Measurements from ENCODE around the gene SEMA6C. TPM values are rescaled to one million over a fixed set of nuclear protein-coding genes. Genes with fewer than 3 reads are reported as not detected.
"Not testable (repeated sequence)": the region's sequence is repeated elsewhere in the genome, so short reads cannot be mapped to it uniquely, and the experiment has no call there.

SEMA6C gene
- total RNA-seq, 4 donors from 2014 or later: 2.5 to 24.6 (median 16.6) TPM

DNA sequence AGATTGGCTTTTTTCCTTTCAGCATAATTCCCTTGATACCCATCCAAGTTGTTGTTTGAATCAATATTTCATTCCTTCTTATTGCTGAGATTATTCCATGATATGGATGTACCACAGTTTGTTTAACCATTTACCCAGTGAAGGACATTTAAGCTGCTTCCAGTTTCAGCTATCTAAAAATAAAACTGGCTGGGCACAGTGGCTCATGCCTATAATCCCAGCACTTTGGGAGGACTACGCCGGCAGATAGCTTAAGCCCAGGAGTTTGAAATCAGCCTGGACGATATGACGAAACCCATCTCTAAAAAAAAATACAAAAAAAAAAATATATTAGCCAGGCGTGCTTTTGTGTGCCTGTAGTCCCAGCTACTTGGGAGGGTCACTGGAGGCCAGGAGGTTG lies 32.6 kb downstream of the SEMA6C start:
- Histone ChIP-seq H3K4me3 (no peak overlapping the region), H3K4me1 (no peaks in the 10 kb centered on the region), H3K27me3 (no peaks in the 10 kb centered on the region), H3K36me3 (peaks cover 0 to 48% (median 0%) of the 10 kb centered on the region in 3 donors), H3K27ac (no peak overlapping the region), H3K9me3 (no peaks in the 10 kb centered on the region)
- TF ChIP-seq CTCF (IDR thresholded peaks at IDR 0.05) (no peak), POLR2A (IDR thresholded peaks at IDR 0.05) (no peak)
- no peak for DNase-seq

DNA sequence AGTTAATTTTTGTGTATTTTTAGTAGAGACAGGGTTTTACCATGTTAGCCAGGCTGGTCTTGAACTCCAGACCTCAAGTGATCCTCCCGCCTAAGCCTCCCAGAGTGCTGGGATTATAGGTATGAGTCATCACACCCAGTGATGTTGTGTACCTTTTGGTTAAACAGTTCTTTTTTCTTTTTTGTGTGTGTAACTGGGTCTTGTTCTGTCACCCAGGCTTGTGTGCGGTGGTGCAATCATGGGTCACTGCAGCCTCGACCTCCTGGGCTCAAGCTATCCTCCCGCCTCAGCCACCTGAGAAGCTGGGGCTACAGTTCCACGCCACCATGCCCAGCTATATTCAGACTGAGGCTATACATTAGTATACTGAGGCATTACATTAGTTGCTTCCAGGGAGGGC lies 38.1 kb downstream of the SEMA6C start:
- H3K27me3 ChIP-seq: no peaks in the 10 kb centered on the region
- TF ChIP-seq CTCF (IDR thresholded peaks at IDR 0.05): no peak
- no peak for TF ChIP-seq POLR2A (IDR thresholded peaks at IDR 0.05)
- H3K4me1 ChIP-seq: no peaks in the 10 kb centered on the region
- H3K27ac ChIP-seq: no peak overlapping the region
- no peaks in the 10 kb centered on the region for H3K9me3 ChIP-seq
- peaks cover 0 to 46% (median 0%) of the 10 kb centered on the region in 3 donors for H3K36me3 ChIP-seq
- no peak overlapping the region for H3K4me3 ChIP-seq
- DNase-seq: no peak

DNA sequence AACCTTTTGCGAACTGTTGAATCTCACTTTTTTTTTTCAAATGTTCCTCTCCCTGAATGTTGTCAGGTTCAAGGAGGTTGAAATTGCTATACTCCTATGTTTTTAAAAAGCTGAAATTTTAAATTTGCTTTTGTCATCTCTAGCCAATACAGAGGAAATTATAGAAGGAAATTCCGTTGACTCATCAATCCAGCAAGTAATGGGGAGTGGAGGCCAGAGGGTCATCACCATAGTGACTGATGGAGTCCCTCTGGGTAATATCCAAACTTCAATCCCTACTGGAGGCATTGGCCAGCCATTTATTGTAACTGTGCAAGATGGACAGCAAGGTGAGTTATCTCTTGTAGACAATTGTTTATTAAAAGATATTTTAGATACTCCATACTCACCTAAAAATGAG lies 39.5 kb downstream of the SEMA6C start:
- no peak overlapping the region for H3K4me3 ChIP-seq

DNA sequence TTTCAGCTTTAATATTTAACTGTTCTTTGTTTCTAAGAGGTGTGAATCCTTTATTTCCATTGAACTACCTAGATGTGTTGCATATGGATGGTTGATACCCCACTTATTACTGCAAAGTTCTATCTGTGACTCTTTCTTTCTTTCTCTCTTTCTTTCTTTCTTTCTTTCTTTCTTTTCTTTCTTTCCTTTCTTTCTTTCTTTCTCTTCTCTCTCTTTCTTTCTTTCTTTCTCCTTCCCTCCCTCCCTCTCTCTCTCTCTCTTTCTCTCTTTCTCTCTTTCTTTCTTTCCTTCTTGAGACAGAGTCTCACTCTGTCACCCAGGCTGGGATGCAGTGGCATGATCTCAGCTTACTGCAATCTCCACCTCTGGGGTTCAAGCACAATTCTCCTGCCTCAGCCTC lies 41.8 kb downstream of the SEMA6C start:
- no peaks in the 10 kb centered on the region for H3K27me3 ChIP-seq
- no peak overlapping the region for H3K4me3 ChIP-seq
- TF ChIP-seq POLR2A (IDR thresholded peaks at IDR 0.05): no peak
- TF ChIP-seq CTCF (IDR thresholded peaks at IDR 0.05): no peak
- no peaks in the 10 kb centered on the region for H3K9me3 ChIP-seq
- H3K36me3 ChIP-seq: peaks cover 0 to 30% (median 0%) of the 10 kb centered on the region in 3 donors
- H3K4me1 ChIP-seq: no peaks in the 10 kb centered on the region
- DNase-seq: no peak
- no peak overlapping the region for H3K27ac ChIP-seq

More for the DNA sequence above, 39.5 kb downstream of the SEMA6C start:
- Histone ChIP-seq H3K27ac (no peak overlapping the region), H3K9me3 (no peaks in the 10 kb centered on the region), H3K4me1 (no peaks in the 10 kb centered on the region), H3K36me3 (peaks cover 0 to 43% (median 0%) of the 10 kb centered on the region in 3 donors), H3K27me3 (no peaks in the 10 kb centered on the region)
- TF ChIP-seq CTCF (IDR thresholded peaks at IDR 0.05): no peak
- no peak for TF ChIP-seq POLR2A (IDR thresholded peaks at IDR 0.05)
- no peak for DNase-seq

- TF ChIP-seq CTCF (IDR thresholded peaks at IDR 0.05): no peak
- no peak for TF ChIP-seq POLR2A (IDR thresholded peaks at IDR 0.05)
- DNase-seq: no peak
These were observed 48.3 kb downstream of the SEMA6C start for GRCh38 chr1:151098126-151098525.

GRCh38 chr1:151097426-151097825 lies 49.0 kb downstream of the SEMA6C start:
- not testable (repeated sequence) for H3K4me3 ChIP-seq, H3K36me3 ChIP-seq, H3K27me3 ChIP-seq, H3K27ac ChIP-seq, H3K9me3 ChIP-seq, H3K4me1 ChIP-seq, DNase-seq

More at GRCh38 chr1:151098126-151098525, 48.3 kb downstream of the SEMA6C start:
- Histone ChIP-seq H3K27me3 (no peaks in the 10 kb centered on the region), H3K4me3 (no peak overlapping the region), H3K4me1 (no peaks in the 10 kb centered on the region), H3K9me3 (no peaks in the 10 kb centered on the region), H3K27ac (no peak overlapping the region), H3K36me3 (peaks cover 0 to 5% (median 0%) of the 10 kb centered on the region in 3 donors)
